HG02571 (cell line): ENCODE results near the gene ANKRD27.

Experiments used
- ATAC-seq: cut with Tn5 transposase; IDR thresholded peaks from one replicate; pipeline ENCODE4 v1.9.1; 2021; ENCODE audit warnings: mild to moderate bottlenecking, moderate library complexity; ENCODE audit not compliant: unreplicated experiment

The ANKRD27 gene

GRCh38 chr19:32691291-32691951 is 16.4 kb upstream of the ANKRD27 start, which contains the start of gene NUDT19:
TSS of gene NUDT19 (plus strand) at chr19:32691821. CDS start at chr19:32691961, 140 bp downstream.
- peak; percentile 88 for ATAC-seq

- no peak for ATAC-seq
Observed at GRCh38 chr19:32688311-32688710, 13.3 kb upstream of the ANKRD27 start.

- no peak for ATAC-seq
Observed at GRCh38 chr19:32687681-32688080, 12.7 kb upstream of the ANKRD27 start.

- no peak for ATAC-seq
Observed at GRCh38 chr19:32686847-32687475, 12.0 kb upstream of the ANKRD27 start.

GRCh38 chr19:32682317-32682716 is 7.3 kb upstream of the ANKRD27 start:
- no peak for ATAC-seq

- no peak for ATAC-seq
Observed at GRCh38 chr19:32680986-32681385, 6.0 kb upstream of the ANKRD27 start.

GRCh38 chr19:32677657-32678056 is 2.7 kb upstream of the ANKRD27 start:
- ATAC-seq, result no peak

- ATAC-seq, result no peak
Observed at GRCh38 chr19:32676895-32677359, 1.9 kb upstream of the ANKRD27 start.

GRCh38 chr19:32676186-32676894 is 1.4 kb upstream of the ANKRD27 start:
- no peak for ATAC-seq

- no peak for ATAC-seq
Observed at GRCh38 chr19:32675720-32676185, 773 bp upstream of the ANKRD27 start, which contains the start of gene RGS9BP. TSS of gene RGS9BP (plus strand) at chr19:32675848. CDS start at chr19:32676264, 416 bp downstream.

GRCh38 chr19:32674153-32674930 is 638 bp downstream of the ANKRD27 start:
- ATAC-seq, result no peak

GRCh38 chr19:32673573-32673972 is 1.4 kb downstream of the ANKRD27 start:
- no peak for ATAC-seq

- ATAC-seq, result no peak
Observed at GRCh38 chr19:32672841-32673240, 2.1 kb downstream of the ANKRD27 start.

- no peak for ATAC-seq
Observed at GRCh38 chr19:32671883-32672593, 2.9 kb downstream of the ANKRD27 start.

- no peak for ATAC-seq
Observed at GRCh38 chr19:32669310-32669709, 5.7 kb downstream of the ANKRD27 start.

GRCh38 chr19:32666084-32666483 is 8.9 kb downstream of the ANKRD27 start:
- no peak for ATAC-seq

- no peak for ATAC-seq
Observed at GRCh38 chr19:32662186-32662585, 12.8 kb downstream of the ANKRD27 start.

GRCh38 chr19:32661318-32661717 is 13.7 kb downstream of the ANKRD27 start:
- ATAC-seq, result no peak

- ATAC-seq, result no peak
Observed at GRCh38 chr19:32658527-32658926, 16.5 kb downstream of the ANKRD27 start.

GRCh38 chr19:32658075-32658474 is 16.9 kb downstream of the ANKRD27 start:
- no peak for ATAC-seq
